A549 (cell line): ENCODE data around the gene VWF.

ENCODE experiments used
- CTCF ChIP-seq: fragments of >200 bp; sonication (Bioruptor Twin); formaldehyde crosslinking; IDR thresholded peaks from 3 replicates; pipeline ENCODE4 v1.5.1; 2016
- HMGXB4 ChIP-seq: fragments of 250-450 bp; sonication (Bioruptor Pico); IDR thresholded peaks from 2 replicates; pipeline ENCODE4 v1.5.0; 2021; ENCODE audit warnings: mild to moderate bottlenecking, moderate library complexity, borderline replicate concordance
- MYC ChIP-seq: IDR thresholded peaks from 2 replicates; pipeline ENCODE4 v1.6.1; 2012; ENCODE audit warnings: mild to moderate bottlenecking, inconsistent platforms, low read length, improper control_type of control experiment, borderline replicate concordance
- POLR2A ChIP-seq: IDR thresholded peaks from 2 replicates; pipeline ENCODE4 v1.6.1; 2012; ENCODE audit warnings: mild to moderate bottlenecking, low read length
- RAD21 ChIP-seq, 2 experiments: fragments of >200 bp in 1 of 2; sonication (Bioruptor Twin) in 1 of 2; formaldehyde crosslinking in 1 of 2; IDR thresholded peaks in 1 of 2; conservative IDR thresholded peaks in 1 of 2; 2 replicates in 1 of 2; 3 replicates in 1 of 2; pipeline ENCODE4 v1.6.1; 2012 to 2018; ENCODE audit warnings: inconsistent platforms in 1 of 2
- RARB ChIP-seq: fragments of 250-450 bp; sonication (Bioruptor Pico); IDR thresholded peaks from 2 replicates; pipeline ENCODE4 v1.8.0; 2021; ENCODE audit warnings: mild to moderate bottlenecking, moderate library complexity
- ZSCAN20 ChIP-seq: fragments of 250-450 bp; sonication (Bioruptor Pico); IDR thresholded peaks from 2 replicates; pipeline ENCODE4 v1.8.0; 2022; ENCODE audit warnings: mild to moderate bottlenecking, moderate library complexity

- TF ChIP-seq HMGXB4 (CRISPR knock-in tag) (no peak), CTCF (no peak), ZSCAN20 (CRISPR knock-in tag) (no peak), RARB (no peak), MYC (no peak), RAD21 (conservative IDR thresholded peaks at IDR 0.05 in 1 of 2, IDR thresholded peaks at IDR 0.05 in 1 of 2) (no peak), POLR2A (no peak)
Measured at GRCh38 chr12:6132496-6132895, 8.0 kb upstream of the VWF start.
